Mesenteric fat pad (tissue), 1 donor: ENCODE results near the gene STOML2. TPM values are rescaled to one million over a fixed set of nuclear protein-coding genes. Genes with fewer than 3 reads are reported as not detected.

Experiments
- DNase-seq: peaks from one replicate; pipeline ENCODE4 v3.0.0-alpha.2; 2020; ENCODE audit warnings: low spot score
- total RNA-seq: library from RNA; stranded (reverse); fragmentation: NEBNext Ultra II Directional; extraction: Animal tissue kit (Norgen Biotek cat#: 25700); gene quantifications from one replicate; pipeline ENCODE4 v1.2.1, GENCODE V29; 2021
- donor health status: DM: yes; HTN: yes; CAD: no.

Gene STOML2
- total RNA-seq, 1 donor from 2014 or later: 95.4 TPM

DNA sequence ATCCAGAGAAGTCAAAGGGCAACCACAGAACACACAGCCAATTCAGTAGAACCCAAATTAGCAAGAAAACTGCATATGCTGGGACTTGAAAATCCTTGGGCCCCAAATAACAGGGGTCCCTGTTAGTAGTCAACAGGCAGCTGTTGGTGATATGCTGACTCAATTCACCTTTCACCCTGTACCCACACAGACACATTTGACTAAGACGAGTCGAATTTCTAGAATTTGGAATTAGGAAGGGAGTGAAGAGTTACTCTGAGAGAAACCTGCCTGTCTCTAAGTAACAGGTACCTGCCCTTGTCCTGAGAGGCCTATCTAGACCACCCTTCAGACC lies 29.7 kb downstream of the STOML2 start:
- DNase-seq: peak; percentile 5

DNA sequence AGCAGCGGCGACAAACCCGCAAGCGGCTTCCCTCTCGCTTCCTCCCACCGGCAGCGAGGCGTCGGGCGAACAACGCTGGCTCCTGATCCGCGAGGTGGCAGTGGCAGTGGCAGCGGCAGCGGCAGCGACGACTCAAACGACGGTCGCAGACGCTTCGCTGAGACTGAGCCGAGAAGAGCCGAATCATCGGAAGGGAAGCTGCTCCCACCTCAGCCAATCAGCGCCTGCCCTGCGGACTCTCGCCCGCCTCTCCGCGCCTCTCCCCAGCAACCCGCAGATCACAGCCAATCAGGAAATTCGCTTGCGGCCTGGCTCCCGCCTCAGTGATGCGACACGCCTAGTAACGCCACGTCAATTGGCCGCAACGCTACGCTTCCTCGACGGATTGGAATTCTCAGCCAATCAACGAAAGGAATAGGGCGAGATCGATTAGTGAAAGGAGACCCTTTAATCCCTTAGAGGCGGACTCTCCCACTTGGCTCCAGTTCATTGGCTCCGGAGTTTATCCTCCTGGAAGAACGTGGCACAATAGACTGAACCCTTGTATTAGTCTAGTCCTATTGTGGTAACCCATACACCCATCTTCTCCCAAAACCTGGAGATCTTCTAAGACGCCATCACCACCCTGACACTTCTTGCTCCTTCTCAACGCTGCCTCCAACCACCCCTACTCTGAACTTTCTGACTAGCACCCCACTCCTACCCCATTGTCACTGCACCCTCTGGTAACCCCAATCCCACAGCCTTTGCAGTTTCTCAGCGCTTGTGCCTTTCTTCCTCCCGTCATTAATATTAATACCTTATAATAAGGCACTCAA lies 30.3 kb downstream of the STOML2 start, which contains the start of gene VCP:
Gene VCP, minus strand, starts transcription at position 165 of the 818 bp plus-strand sequence. CDS start 272 bp downstream, outside the sequence.
- peak; percentile 97 for DNase-seq

DNA sequence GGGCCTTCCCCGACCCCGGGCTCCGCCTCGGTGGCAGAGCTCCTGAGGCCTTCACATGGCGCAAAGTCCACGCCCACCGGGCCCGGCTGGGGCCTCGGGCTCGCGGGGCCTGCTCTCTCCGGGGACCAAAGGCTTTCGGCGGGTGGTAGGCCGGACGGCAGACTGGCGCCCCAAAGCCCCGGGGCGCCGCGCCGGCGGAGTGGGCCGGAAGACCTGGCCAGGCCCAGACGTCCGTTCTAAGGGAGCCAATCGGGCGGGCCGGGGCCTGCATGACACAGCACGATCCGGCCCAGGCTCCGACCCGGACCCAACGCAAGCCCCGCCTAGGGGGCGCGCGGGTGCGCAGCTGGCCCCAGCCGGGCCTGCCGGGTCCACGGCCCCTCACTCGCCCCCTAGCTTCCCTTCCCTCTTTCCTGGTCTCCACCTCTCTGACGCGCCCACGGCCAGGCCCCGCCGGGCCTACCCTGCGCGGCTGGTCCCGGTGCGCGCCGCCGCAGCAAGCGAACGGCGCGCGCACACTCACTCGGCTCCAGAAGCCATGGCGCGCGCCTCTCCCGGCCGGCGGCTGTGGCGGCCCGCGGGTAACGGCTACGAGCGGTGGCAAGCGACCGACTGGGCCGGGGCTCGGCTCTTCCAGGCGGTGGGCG lies 31.0 kb downstream of the STOML2 start:
- peak; percentile 97 for DNase-seq

DNA sequence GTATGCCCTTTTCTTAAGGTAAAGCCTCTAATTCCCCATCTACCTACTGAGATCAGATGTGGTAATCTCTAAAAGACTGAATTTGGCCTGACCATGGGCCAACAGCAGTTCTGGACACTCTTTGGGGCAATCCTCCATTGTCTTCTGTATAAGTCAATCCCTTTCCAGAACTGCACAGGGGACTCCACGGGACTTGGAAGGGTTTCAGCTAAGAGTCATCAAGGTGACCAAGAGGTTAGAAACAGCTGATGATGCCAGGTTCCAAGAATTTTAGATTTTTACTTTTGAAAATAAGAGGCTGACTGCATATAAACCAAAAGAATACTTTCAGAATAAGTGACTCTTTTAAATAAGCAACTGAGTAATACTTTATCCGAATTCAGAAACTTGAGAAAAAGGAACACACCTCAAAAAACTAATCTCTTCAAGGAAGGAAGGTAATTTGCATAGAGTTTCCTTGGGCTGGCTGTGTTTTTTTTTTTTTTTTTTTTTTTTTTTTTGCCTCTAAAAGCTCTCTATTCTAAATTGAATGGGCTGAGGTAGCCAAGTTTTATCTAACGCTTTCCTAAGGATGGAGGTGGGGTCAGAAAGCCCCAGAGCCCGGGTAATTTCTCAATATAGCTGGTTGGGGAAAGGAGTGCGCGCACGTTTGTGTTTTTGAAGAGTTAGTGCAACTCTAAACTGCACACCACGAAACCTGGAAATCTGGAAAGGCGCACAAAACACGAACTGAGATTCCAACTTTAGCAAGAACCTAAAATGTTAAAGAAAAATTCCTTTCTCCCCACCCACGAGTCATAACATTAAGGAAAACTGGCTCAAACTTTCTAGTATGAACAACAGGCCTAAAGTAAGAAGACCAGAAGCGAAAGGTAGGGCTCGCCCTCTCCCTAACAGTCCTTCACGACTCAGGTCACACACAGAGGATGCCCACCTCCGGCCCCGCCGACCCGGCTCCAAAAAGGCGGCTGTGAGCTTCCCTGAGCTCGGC lies 31.8 kb downstream of the STOML2 start:
- peak; percentile 1 for DNase-seq

DNA sequence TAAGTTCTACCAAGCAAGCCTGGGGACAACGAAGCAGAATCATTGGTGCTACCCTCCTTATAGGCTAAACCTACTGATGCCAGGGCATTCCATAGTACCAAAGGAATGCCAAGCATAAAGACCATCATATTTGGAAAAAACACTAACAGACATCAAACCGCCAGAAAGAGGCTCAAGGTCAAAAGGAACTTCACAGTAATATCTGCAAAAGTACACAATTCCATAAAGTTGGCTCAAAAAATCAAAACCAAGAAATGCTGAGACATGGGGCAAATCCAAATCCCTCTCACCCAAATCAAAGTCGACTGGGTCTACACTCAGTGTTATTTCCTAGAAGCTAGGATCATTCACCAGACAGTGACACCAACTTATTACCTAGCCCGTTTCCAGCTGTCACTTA lies 33.9 kb downstream of the STOML2 start:
- no peak for DNase-seq

DNA sequence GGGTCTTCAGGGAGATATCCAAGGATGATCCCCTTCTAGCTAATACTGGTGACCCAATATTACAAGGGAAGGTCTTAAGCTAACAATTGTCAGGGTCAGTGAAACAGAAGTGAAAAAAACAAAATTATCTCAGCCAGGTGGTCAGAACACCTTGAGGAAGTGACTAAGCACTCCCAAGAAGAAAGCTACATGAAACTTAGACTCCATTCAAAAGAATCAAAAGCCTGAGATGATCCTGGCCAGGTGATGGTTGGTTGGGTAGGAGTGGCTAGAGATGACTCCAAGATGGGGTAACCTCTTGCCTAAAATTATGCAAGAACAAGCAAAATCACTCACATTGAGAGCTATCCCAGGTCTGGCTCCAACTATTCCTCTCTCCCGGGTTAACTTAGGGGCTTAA lies 35.9 kb downstream of the STOML2 start:
- DNase-seq: no peak

DNA sequence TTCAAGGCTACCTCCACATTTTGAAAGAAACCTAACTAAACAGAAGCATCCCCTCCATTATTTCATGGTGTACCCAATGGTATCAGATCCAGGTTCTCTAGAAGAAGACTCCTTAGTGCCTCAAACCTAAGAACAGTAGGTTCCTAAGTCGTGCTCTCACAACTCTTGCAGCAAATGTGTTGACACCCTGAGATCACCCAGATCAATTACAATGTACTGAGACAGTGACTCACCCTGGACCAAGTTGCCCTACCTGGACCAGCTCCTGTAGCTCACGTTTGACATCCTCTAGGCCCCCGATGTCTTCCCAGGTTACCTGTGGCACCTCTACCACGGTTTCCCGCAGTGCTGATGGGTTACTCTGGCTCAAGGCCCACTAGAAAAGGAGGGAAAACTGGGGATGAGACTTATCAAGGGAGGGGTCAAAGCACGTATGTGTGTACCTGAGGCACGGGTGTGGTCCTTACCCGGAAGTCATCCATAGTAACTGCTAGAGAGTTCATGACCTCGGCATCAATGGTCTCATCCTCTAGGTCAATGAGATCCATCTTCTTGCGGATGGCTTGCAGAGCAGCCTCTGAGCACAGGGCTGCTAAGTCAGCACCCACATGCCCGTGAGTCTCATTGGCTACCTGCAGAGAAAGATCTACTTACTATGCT lies 42.3 kb downstream of the STOML2 start:
- peak; percentile 59 for DNase-seq

DNA sequence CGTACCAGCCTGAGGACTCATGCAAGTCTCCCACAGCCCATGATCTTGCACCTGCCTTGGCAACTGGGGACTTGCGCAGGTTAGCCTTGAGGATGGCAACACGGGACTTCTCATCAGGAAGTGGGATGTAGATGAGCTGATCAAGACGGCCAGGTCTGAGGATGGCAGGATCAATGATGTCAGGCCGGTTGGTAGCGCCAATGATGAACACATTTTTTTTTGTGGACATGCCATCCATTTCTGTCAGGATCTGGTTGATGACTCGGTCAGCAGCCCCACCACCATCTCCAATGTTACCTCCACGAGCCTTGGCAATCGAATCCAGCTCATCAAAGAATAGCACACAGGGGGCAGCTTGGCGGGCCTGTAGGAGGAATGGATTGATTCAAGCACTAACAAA lies 43.5 kb downstream of the STOML2 start:
- DNase-seq: no peak

DNA sequence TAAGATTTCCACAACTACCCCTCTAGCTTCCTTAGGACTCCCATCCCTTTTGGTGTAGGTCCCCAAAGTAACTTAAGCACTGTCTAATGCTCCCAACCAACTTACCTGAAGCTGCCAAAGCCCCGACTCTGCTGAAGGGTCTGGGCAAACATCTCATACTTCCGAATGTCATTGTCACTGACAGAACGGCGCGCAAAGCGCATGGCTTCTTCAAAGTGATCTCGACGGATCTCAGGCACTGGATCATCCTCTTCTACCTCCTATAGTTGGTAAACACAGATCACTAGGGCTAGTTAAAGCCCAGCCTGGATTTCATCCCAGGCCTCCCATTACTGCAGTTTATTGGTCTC lies 45.7 kb downstream of the STOML2 start:
- DNase-seq: peak; percentile 43

DNA sequence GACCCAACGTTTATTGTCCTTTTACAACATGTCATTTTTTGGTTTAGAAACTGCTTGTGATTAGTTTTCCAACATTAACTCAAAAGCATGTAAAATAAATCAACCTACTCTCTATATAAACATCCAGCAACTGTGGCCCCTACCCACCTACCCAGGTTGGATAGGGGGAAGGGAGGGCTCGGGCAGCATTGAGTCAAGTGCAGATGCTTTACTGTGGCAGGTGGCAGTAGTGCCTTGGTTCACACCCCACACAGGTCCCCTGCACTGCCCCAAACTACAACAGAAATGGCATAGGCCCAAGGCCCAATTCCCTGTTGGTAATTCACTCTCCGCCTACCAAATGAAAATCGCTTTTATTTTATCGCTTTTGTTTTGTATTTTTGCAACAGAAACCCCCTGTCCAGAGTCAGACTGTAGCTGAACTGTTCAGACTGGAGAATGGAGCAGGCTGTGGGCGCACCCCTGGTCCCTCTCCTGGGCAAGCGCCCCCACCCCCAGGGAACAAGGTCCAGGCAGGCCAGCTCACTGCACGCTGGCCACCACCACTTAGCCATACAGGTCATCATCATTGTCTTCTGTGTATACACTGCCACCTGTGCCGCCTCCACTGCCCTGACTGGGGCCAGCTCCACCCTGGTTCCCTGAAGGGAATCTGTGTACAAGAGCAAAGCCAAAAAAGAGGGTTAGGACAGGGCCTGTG lies 46.2 kb downstream of the STOML2 start:
- peak; percentile 80 for DNase-seq

DNA sequence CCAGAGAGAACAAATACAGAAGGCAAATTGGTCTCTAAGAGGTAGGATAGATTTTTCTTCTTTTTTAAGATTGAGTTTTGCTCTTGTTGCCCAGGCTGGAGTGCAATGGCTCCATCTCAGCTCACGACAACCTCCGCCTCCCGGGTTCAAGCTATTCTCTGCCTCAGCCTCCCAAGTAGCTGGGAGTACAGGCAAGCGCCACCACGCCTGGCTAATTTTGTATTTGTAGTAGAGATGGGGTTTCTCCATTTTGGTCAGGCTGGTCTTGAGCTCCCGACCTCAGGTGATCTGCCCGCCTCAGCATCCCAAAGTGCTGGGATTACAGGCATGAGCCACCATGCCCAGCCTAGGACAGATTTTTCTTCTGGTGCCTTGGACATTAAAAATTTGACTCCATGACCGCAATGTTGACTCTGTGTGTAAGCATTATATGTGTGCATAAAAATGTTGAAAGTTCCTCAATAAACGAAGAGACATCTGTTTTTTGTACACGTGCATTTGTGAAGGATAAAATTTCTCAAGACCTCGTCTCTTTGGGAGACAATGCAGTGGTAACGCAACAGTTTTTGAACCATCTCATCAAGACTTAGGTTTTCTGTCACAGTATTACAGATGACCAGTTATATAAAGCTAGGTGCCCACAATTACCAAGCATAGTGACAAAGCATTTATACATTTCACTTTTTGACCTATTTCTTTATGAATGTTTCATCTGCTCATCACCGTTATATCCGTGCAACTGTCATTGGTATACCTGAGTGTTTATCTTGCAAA lies 47.9 kb downstream of the STOML2 start:
- peak; percentile 30 for DNase-seq

DNA sequence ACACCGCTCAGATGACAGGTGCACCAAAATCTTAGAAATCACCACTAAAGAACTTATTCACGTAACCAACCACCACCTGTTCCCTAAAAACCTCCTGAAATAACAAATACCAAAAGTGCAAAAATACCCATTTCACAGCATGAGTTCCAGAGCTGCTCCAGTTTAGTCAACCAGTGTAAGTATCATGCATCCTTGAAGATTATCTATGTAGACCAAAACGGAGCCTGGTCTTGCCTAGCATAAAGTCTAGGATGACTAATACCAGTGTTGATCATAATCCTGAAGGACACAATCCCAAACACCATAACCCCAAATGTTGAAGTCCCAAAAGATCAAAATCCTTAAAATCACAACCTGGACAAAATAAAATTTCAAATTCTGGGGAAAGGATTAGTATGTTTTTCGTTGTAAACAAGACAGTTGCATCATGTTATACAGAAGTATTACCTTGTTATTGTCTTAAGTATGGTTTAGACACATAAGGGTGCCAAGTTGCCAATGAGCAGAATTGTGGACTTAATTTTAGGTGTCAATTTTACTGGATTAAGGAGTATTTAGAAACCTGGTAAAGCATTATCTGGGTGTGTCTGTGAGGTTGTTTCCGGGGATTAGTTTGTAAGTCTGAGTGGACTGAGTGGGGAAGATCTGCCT lies 48.6 kb downstream of the STOML2 start:
- no peak for DNase-seq

DNA sequence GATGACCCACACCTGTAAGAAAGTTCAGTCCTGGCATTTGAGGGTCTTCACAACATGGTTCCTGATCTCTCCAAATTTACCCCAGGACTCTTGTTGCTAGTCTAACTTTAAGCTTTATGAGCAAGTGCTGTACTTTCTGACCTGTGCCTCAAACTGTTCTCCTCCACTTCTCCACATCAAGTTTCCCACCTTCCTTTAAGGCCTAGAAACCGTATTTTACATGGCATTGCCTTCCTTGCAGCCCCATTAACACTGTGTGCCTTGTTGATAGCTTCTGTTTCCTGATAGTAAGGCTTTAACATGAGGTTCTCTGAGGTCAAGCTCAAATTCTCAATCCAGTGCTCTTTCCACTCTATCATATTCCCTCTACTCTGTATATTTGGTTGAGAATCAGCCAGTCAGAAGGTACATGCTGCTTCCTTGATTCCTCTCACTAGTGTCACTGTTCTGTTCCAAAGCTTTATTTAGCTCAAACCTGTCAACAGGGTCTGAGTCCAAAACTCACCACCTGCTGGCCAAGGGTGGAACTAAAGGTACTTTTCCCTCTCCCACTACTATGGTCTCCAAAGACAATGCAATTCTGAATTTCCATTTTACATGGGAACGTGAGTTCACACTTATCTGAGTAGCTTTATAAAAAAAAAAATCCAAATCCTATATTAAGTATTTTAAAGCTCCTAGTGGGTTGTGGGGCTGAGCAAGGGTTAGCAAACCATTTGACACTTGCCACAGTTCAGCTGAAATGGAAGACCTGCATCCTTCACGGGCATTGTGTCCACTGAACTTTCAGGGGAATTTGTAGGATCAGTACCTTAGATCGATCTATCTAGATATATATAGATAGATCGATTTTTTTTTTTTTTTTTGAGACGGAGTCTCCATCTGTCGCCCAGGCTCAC lies 51.6 kb downstream of the STOML2 start:
- peak; percentile 4 for DNase-seq

Other genes with a start within 250 kb of the STOML2 start
- 0.39 TPM for gene PHF24, start 144.8 kb downstream of the STOML2 start, total RNA-seq
- gene DNAJB5, start 113.4 kb downstream of the STOML2 start, total RNA-seq: 8.0 TPM
- gene VCP, start 30.5 kb downstream of the STOML2 start, total RNA-seq: 280 TPM
- gene FANCG, start 23.2 kb downstream of the STOML2 start, total RNA-seq: 11.3 TPM
- 15.2 TPM for gene PIGO, start 6.5 kb downstream of the STOML2 start, total RNA-seq
- 27.7 TPM for gene ATOSB, start 12.7 kb upstream of the STOML2 start, total RNA-seq
- 29.0 TPM for gene UNC13B, start 58.9 kb upstream of the STOML2 start, total RNA-seq